HCT116 (cell line): ENCODE data around the gene LSMEM2. TPM values are rescaled to one million over a fixed set of nuclear protein-coding genes. Genes with fewer than 3 reads are reported as not detected.

ENCODE experiments used
- ATAC-seq: fragments of 200-7000 bp; cut with Tn5 transposase; 2 replicates; pipeline ENCODE4 v1.9.1; 2020; ENCODE audit warnings: mild to moderate bottlenecking, moderate library complexity
- BruUV-seq: library from RNA; stranded (reverse); fragments of 400-500 nt; replicated peaks from 2 replicates; lab custom pipeline; 2021; lab: Mats Ljungman, UMichigan
- CTCF ChIA-PET: fragments of 300-600 bp; sonication (Branson Sonifier 250); formaldehyde crosslinking; loops from one replicate; lab custom pipeline; 2021; ENCODE audit warnings: antibody characterized with exemption; lab: Charles Lee
- POLR2A ChIA-PET: fragments of 300-600, 350-600 bp; sonication (Branson Sonifier 250); formaldehyde crosslinking; loops from one replicate; lab custom pipeline; 2021; ENCODE audit warnings: antibody characterized with exemption; lab: Charles Lee
- RAD21 ChIA-PET, 2 experiments: fragments of 300-600 bp; sonication (Branson Sonifier 250); formaldehyde crosslinking; loops; one replicate each; lab custom pipeline; 2023; ENCODE audit warnings: low total read pairs in 2 of 2; ENCODE audit not compliant: uncharacterized antibody in 2 of 2, unreplicated experiment in 2 of 2, low non-redundant PET in 1 of 2; lab: Charles Lee
- DNase-seq: peaks from one replicate; pipeline ENCODE4 v3.0.0-alpha.2; 2010; ENCODE audit warnings: low read depth, low spot score
- H2AFZ ChIP-seq: fragments of 200-600 bp; shearing (Covaris generic), sonication (generic); 2 replicates; pipeline ENCODE4 v1.6.1; 2017; ENCODE audit warnings: low read depth, mixed run types, mixed read lengths, antibody characterized with exemption, low read length; ENCODE audit not compliant: poor library complexity, severe bottlenecking
- H3K27ac ChIP-seq: 2 replicates; pipeline ENCODE4 v1.5.1; 2012; ENCODE audit warnings: low read depth, low read length
- H3K27me3 ChIP-seq: fragments of 200-600 bp; sonication (generic); 2 replicates; pipeline ENCODE4 v1.6.1; 2016; ENCODE audit warnings: mixed run types, low read length, mixed read lengths; ENCODE audit not compliant: insufficient read depth
- H3K36me3 ChIP-seq, 2 experiments: fragments of 200-500 bp in 1 of 2; fragments of 200-600 bp in 1 of 2; sonication (Bioruptor generic) in 1 of 2; sonication (generic) in 1 of 2; 2 replicates each; pipeline versions ENCODE4 v1.5.1 to v1.6.1; 2014 to 2016; ENCODE audit warnings: low read length in 2 of 2, inconsistent platforms in 1 of 2, mixed read lengths in 1 of 2, mixed run types in 1 of 2; ENCODE audit not compliant: insufficient read depth in 2 of 2, control insufficient read depth in 1 of 2
- H3K4me1 ChIP-seq, 2 experiments: fragments of 200-600 bp in 1 of 2; sonication (generic) in 1 of 2; 2 replicates each; pipeline versions ENCODE4 v1.5.1 to v1.6.1; 2012 to 2017; ENCODE audit warnings: low read length in 2 of 2, inconsistent platforms in 1 of 2, mild to moderate bottlenecking in 1 of 2, mixed read lengths in 1 of 2, mixed run types in 1 of 2, moderate library complexity in 1 of 2; ENCODE audit not compliant: insufficient read depth in 2 of 2, control insufficient read depth in 1 of 2
- H3K4me2 ChIP-seq: fragments of 200-600 bp; sonication (generic); 2 replicates; pipeline ENCODE4 v1.6.1; 2017; ENCODE audit warnings: mixed run types, low read length, mixed read lengths
- H3K4me3 ChIP-seq, 2 experiments: fragments of 200-600 bp in 1 of 2; sonication (generic) in 1 of 2; replicated peaks in 1 of 2; 2 replicates each; pipeline ENCODE4 v1.5.1; 2011 to 2016; ENCODE audit warnings: low read length in 2 of 2, control low read depth in 1 of 2, low read depth in 1 of 2, mild to moderate bottlenecking in 1 of 2, mixed read lengths in 1 of 2, mixed run types in 1 of 2
- H3K79me2 ChIP-seq: fragments of 200-600 bp; sonication (generic); 2 replicates; pipeline ENCODE4 v1.6.1; 2017; ENCODE audit warnings: mild to moderate bottlenecking, mixed run types, low read length, moderate library complexity, mixed read lengths; ENCODE audit not compliant: insufficient read depth
- H3K9ac ChIP-seq: fragments of 200-600 bp; sonication (generic); 2 replicates; pipeline ENCODE4 v1.6.1; 2016; ENCODE audit warnings: low read length, mixed read lengths
- H3K9me2 ChIP-seq: fragments of 200-600 bp; sonication (generic), shearing (Covaris generic); 2 replicates; pipeline ENCODE4 v1.6.1; 2017; ENCODE audit warnings: mixed run types, mild to moderate bottlenecking, moderate library complexity; ENCODE audit not compliant: insufficient read depth
- H3K9me3 ChIP-seq, 2 experiments: fragments of 200-500 bp in 1 of 2; fragments of 200-600 bp in 1 of 2; sonication (Bioruptor generic) in 1 of 2; sonication (generic) in 1 of 2; 2 replicates each; pipeline ENCODE4 v1.6.1; 2014 to 2017; ENCODE audit warnings: low read length in 2 of 2, mixed read lengths in 2 of 2, inconsistent platforms in 1 of 2, low read depth in 1 of 2, mild to moderate bottlenecking in 1 of 2, mixed run types in 1 of 2, moderate library complexity in 1 of 2; ENCODE audit not compliant: control insufficient read depth in 1 of 2, insufficient read depth in 1 of 2
- H4K20me1 ChIP-seq: fragments of 200-600 bp; sonication (generic), shearing (Covaris generic); 2 replicates; pipeline ENCODE4 v1.6.1; 2017; ENCODE audit warnings: mixed run types, mild to moderate bottlenecking, moderate library complexity; ENCODE audit not compliant: insufficient read depth
- ATF3 ChIP-seq: IDR thresholded peaks from 2 replicates; pipeline ENCODE4 v1.6.1; 2012
- CTCF ChIP-seq, 3 experiments: fragments of 200-600 bp in 1 of 3; sonication (generic) in 1 of 3; IDR thresholded peaks in 2 of 3; conservative IDR thresholded peaks in 1 of 3; 2 replicates each; pipeline ENCODE4 v1.5.1; 2012 to 2017; ENCODE audit warnings: low read depth in 2 of 3, low read length in 2 of 3, antibody characterized with exemption in 1 of 3, borderline replicate concordance in 1 of 3, control low read depth in 1 of 3, mild to moderate bottlenecking in 1 of 3, mixed read lengths in 1 of 3, mixed run types in 1 of 3, moderate library complexity in 1 of 3; ENCODE audit not compliant: insufficient read depth in 1 of 3
- EGR1 ChIP-seq: IDR thresholded peaks from 2 replicates; pipeline ENCODE4 v1.6.1; 2012; ENCODE audit warnings: low read depth
- ELF1 ChIP-seq: IDR thresholded peaks from 2 replicates; pipeline ENCODE4 v1.6.1; 2012; ENCODE audit warnings: low read depth, borderline replicate concordance
- FOSL1 ChIP-seq: IDR thresholded peaks from 2 replicates; pipeline ENCODE4 v1.6.1; 2012; ENCODE audit warnings: low read depth
- ZFX ChIP-seq: fragments of 450-650 bp; IDR thresholded peaks from 2 replicates; pipeline ENCODE4 v1.6.1; 2017
- ZNF274 ChIP-seq: fragments of 200-500 bp; sonication (Bioruptor generic); IDR thresholded peaks from 2 replicates; pipeline ENCODE4 v1.6.1; 2014; ENCODE audit warnings: mild to moderate bottlenecking, low read depth, low read length, inconsistent platforms
- intact Hi-C: fragments of 100-400 bp; cut with micrococcal nuclease; formaldehyde crosslinking; loops from 2 replicates; pipeline ENCODE4 v1.10.0; 2022
- total RNA-seq: library from RNA; stranded (reverse); gene quantifications from one replicate; pipeline ENCODE4 v1.2.1, GENCODE V29; 2021; ENCODE audit not compliant: unreplicated experiment
- TF ChIP-seq, protein P1 (sequence below): IDR thresholded peaks from 2 replicates; pipeline ENCODE4 v1.6.1; 2012; ENCODE audit warnings: low read depth

LSMEM2 gene
- total RNA-seq, 1 experiment from 2014 or later: not detected

DNA sequence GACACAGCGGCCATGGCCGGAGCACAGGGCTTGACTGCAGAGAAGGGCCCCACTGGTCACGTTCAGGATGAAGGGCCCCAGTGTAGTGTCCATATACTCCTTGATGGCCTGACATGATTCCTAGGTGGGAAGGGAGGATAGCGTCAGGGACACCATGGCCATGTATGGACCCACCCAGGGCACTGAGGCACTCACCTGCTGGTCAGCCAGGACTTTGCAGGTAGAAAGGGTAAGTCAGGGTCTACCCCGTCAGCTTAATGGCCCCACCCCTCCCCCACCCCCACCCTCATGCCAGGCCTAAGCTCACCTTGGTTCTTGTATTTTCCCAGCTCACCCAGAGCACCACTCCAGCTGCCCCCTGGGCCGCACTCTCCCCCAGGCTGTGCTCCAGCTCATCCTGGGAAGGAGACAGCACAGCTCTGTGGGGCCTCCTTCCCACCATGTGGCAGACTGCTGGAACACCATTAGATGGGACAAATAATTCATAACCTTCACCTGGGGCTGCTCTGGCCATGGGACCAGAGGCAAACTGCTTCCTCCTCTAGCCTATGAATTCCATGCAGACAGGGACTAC is 21.9 kb downstream of the LSMEM2 start:
- Histone ChIP-seq H4K20me1 (no peaks in the 10 kb centered on the region), H3K4me3 (peak overlapping the region; percentile 48 to 92; a peak in 3 of 4 replicates), H3K27ac (peak overlapping the region; percentile 73), H3K4me2 (peak overlapping the region; percentile 97), H3K9me3 (no peaks in the 10 kb centered on the region), H3K4me1 (peaks cover 21 to 53% of the 10 kb centered on the region in 2 experiments), H3K27me3 (no peaks in the 10 kb centered on the region), H3K79me2 (peaks cover 3% of the 10 kb centered on the region; the same call in 1 of the 2 replicates), H3K9ac (peak overlapping the region; percentile 72), H3K36me3 (no peaks in the 10 kb centered on the region), H3K9me2 (no peaks in the 10 kb centered on the region), H2AFZ (no peak overlapping the region)
- BruUV-seq: no TSS peak
- DNase-seq (no peak), ATAC-seq (no peak)
- ChIA-PET CTCF (interaction anchor here (0.7 kb wide), 1 partner anchor 17 kb away, joined by 3 read pairs; no protein-coding TSS in a partner anchor), RAD21 (no interaction called here), POLR2A (interaction anchor here (0.6 to 1.4 kb wide), 2 partner anchors 9 to 16 kb away, joined by 3 to 6 read pairs; partner anchors contain the start of gene IFRD2)
- intact Hi-C loops: no loop called here
- no peak for TF ChIP-seq ATF3
- TF ChIP-seq ELF1: no peak
- TF ChIP-seq, protein P1, sequence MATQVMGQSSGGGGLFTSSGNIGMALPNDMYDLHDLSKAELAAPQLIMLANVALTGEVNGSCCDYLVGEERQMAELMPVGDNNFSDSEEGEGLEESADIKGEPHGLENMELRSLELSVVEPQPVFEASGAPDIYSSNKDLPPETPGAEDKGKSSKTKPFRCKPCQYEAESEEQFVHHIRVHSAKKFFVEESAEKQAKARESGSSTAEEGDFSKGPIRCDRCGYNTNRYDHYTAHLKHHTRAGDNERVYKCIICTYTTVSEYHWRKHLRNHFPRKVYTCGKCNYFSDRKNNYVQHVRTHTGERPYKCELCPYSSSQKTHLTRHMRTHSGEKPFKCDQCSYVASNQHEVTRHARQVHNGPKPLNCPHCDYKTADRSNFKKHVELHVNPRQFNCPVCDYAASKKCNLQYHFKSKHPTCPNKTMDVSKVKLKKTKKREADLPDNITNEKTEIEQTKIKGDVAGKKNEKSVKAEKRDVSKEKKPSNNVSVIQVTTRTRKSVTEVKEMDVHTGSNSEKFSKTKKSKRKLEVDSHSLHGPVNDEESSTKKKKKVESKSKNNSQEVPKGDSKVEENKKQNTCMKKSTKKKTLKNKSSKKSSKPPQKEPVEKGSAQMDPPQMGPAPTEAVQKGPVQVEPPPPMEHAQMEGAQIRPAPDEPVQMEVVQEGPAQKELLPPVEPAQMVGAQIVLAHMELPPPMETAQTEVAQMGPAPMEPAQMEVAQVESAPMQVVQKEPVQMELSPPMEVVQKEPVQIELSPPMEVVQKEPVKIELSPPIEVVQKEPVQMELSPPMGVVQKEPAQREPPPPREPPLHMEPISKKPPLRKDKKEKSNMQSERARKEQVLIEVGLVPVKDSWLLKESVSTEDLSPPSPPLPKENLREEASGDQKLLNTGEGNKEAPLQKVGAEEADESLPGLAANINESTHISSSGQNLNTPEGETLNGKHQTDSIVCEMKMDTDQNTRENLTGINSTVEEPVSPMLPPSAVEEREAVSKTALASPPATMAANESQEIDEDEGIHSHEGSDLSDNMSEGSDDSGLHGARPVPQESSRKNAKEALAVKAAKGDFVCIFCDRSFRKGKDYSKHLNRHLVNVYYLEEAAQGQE: no peak
- TF ChIP-seq ZFX: no peak
- 0 out of 6 replicates have a peak, but pooled peaks of 1 of the 3 experiments have one; percentile 2 for TF ChIP-seq CTCF (IDR thresholded peaks at IDR 0.05 in 2 of 3, conservative IDR thresholded peaks at IDR 0.05 in 1 of 3; ENCODE audit: borderline replicate concordance in 1 of 3, insufficient read depth in 1 of 3, low read depth in 2 of 3, low read length in 2 of 3)
- TF ChIP-seq EGR1: no peak
- TF ChIP-seq FOSL1: no peak
- TF ChIP-seq ZNF274: no peak
